SK-N-SH (cell line): Measurements from ENCODE around the gene SH2B3. TPM values are rescaled to one million over a fixed set of nuclear protein-coding genes. Genes with fewer than 3 reads are reported as not detected.
"Not testable (repeated sequence)": the region's sequence is repeated elsewhere in the genome, so short reads cannot be mapped to it uniquely, and the experiment has no call there.

Experiments
- CTCF ChIA-PET: fragments of 300-600, 350-600 bp; formaldehyde crosslinking; extraction: SDS; loops from one replicate; lab custom pipeline; 2021; lab: Yijun Ruan, JAX
- POLR2A ChIA-PET: fragments of 350-600 bp; sonication (Branson Sonifier 250); formaldehyde crosslinking; extraction: SDS; loops from one replicate; lab custom pipeline; 2020; ENCODE audit warnings: antibody characterized with exemption, inconsistent platforms; lab: Yijun Ruan, JAX
- DNase-seq: peaks from one replicate; pipeline ENCODE4 v3.0.0; 2012
- H2AFZ ChIP-seq: fragments of 200-600 bp; sonication (generic); 2 replicates; pipeline ENCODE4 v1.8.1; 2016; ENCODE audit warnings: antibody characterized with exemption, mild to moderate bottlenecking, low read depth
- H3F3A ChIP-seq: fragments of 200-600 bp; sonication (generic); replicated peaks from 2 replicates; pipeline ENCODE3; 2016; ENCODE audit warnings: antibody characterized with exemption, mild to moderate bottlenecking; ENCODE audit not compliant: insufficient read depth
- H3K27ac ChIP-seq, 2 experiments: fragments of 200-500 bp in 1 of 2; fragments of 200-600 bp in 1 of 2; sonication (Bioruptor generic) in 1 of 2; sonication (generic), shearing (Covaris generic) in 1 of 2; 2 replicates each; pipeline versions ENCODE4 v1.5.1 to v1.6.1; 2014 to 2016; ENCODE audit warnings: low read depth in 2 of 2, inconsistent platforms in 1 of 2, low read length in 1 of 2, mild to moderate bottlenecking in 1 of 2, mixed read lengths in 1 of 2
- H3K27me3 ChIP-seq: fragments of 200-600 bp; sonication (generic), shearing (Covaris generic); 2 replicates; pipeline ENCODE4 v1.6.1; 2016; ENCODE audit warnings: mixed run types; ENCODE audit not compliant: insufficient read depth
- H3K36me3 ChIP-seq, 2 experiments: fragments of 200-500 bp in 1 of 2; fragments of 200-600 bp in 1 of 2; sonication (Bioruptor generic) in 1 of 2; sonication (generic) in 1 of 2; replicated peaks in 1 of 2; 2 replicates each; pipeline versions ENCODE3 to v1.5.1; 2014 to 2016; ENCODE audit warnings: low read length in 1 of 2, mild to moderate bottlenecking in 1 of 2; ENCODE audit not compliant: insufficient read depth in 2 of 2, control insufficient read depth in 1 of 2
- H3K4me1 ChIP-seq, 2 experiments: fragments of 200-500 bp in 1 of 2; fragments of 200-600 bp in 1 of 2; sonication (Bioruptor generic) in 1 of 2; sonication (generic), shearing (Covaris generic) in 1 of 2; 2 replicates each; pipeline versions ENCODE4 v1.5.1 to v1.6.1; 2014 to 2016; ENCODE audit warnings: low read depth in 1 of 2, low read length in 1 of 2, mixed run types in 1 of 2; ENCODE audit not compliant: insufficient read depth in 2 of 2, control insufficient read depth in 1 of 2
- H3K4me2 ChIP-seq: fragments of 200-600 bp; sonication (generic), shearing (Covaris generic); 2 replicates; pipeline ENCODE4 v1.6.1; 2017; ENCODE audit warnings: mixed run types
- H3K4me3 ChIP-seq, 2 experiments: fragments of 200-500 bp in 1 of 2; fragments of 200-600 bp in 1 of 2; sonication (Bioruptor generic) in 1 of 2; sonication (generic), shearing (Covaris generic) in 1 of 2; 2 replicates each; pipeline versions ENCODE4 v1.5.1 to v1.8.1; 2014 to 2016; ENCODE audit warnings: low read depth in 2 of 2, inconsistent platforms in 1 of 2, low read length in 1 of 2, mild to moderate bottlenecking in 1 of 2, mixed read lengths in 1 of 2, moderate library complexity in 1 of 2
- H3K79me2 ChIP-seq: fragments of 200-600 bp; sonication (generic); 2 replicates; pipeline ENCODE4 v1.8.1; 2017; ENCODE audit warnings: mild to moderate bottlenecking; ENCODE audit not compliant: insufficient read depth
- H3K9ac ChIP-seq: fragments of 200-600 bp; sonication (generic); 2 replicates; pipeline ENCODE4 v1.6.1; 2017; ENCODE audit warnings: mixed run types
- H3K9me2 ChIP-seq: fragments of 200-600 bp; sonication (generic); 2 replicates; pipeline ENCODE4 v1.6.1; 2017; ENCODE audit warnings: mixed run types
- H3K9me3 ChIP-seq: fragments of 200-600 bp; sonication (generic); 2 replicates; pipeline ENCODE4 v1.6.1; 2017; ENCODE audit warnings: mixed run types, mild to moderate bottlenecking, moderate library complexity
- H4K20me1 ChIP-seq: fragments of 200-600 bp; sonication (generic); 2 replicates; pipeline ENCODE4 v1.6.1; 2017; ENCODE audit warnings: mild to moderate bottlenecking, mixed run types; ENCODE audit not compliant: insufficient read depth
- CHD2 ChIP-seq: fragments of 150-350 bp; IDR thresholded peaks from 2 replicates; pipeline ENCODE4 v1.6.1; 2018; ENCODE audit warnings: low read length; ENCODE audit not compliant: partially characterized antibody
- EP300 ChIP-seq, 2 experiments: IDR thresholded peaks; 2 replicates each; pipeline versions ENCODE4 v1.4.0 to v1.6.1; 2012; ENCODE audit warnings: borderline replicate concordance in 1 of 2, low read depth in 1 of 2, low read length in 1 of 2
- EZH2phosphoT487 ChIP-seq: fragments of 200-600 bp; sonication (generic); IDR thresholded peaks from 2 replicates; pipeline ENCODE4 v1.6.1; 2017; ENCODE audit warnings: low read depth, mixed run types, mild to moderate bottlenecking, antibody characterized with exemption, moderate library complexity, borderline replicate concordance
- GATA2 ChIP-seq: sonication (generic); formaldehyde crosslinking; IDR thresholded peaks from 2 replicates; pipeline ENCODE4 v1.5.0; 2020; ENCODE audit warnings: mild to moderate bottlenecking, missing genetic modification reagents
- MAX ChIP-seq: IDR thresholded peaks from 2 replicates; pipeline ENCODE4 v1.4.0; 2012; ENCODE audit warnings: low read depth
- MEF2A ChIP-seq: IDR thresholded peaks from 2 replicates; pipeline ENCODE4 v1.4.0; 2012; ENCODE audit warnings: low read depth, borderline replicate concordance
- MXI1 ChIP-seq: IDR thresholded peaks from 2 replicates; pipeline ENCODE4 v1.6.1; 2012; ENCODE audit warnings: mild to moderate bottlenecking, low read depth, low read length, improper control_type of control experiment
- NFIC ChIP-seq: IDR thresholded peaks from 2 replicates; pipeline ENCODE4 v1.4.0; 2012; ENCODE audit warnings: borderline replicate concordance
- RFX5 ChIP-seq: IDR thresholded peaks from 2 replicates; pipeline ENCODE4 v1.6.1; 2012; ENCODE audit warnings: mild to moderate bottlenecking, improper control_type of control experiment, low read length
- SIN3A ChIP-seq: IDR thresholded peaks from 2 replicates; pipeline ENCODE4 v1.6.1; 2012; ENCODE audit warnings: low read depth, mild to moderate bottlenecking, low read length, moderate library complexity, borderline replicate concordance
- TAF1 ChIP-seq: IDR thresholded peaks from 2 replicates; pipeline ENCODE4 v1.6.1; 2012; ENCODE audit warnings: low read depth, mild to moderate bottlenecking, low read length, moderate library complexity, borderline replicate concordance
- USF1 ChIP-seq: IDR thresholded peaks from 2 replicates; pipeline ENCODE4 v1.4.0; 2012; ENCODE audit warnings: low read depth, borderline replicate concordance
- ZBTB33 ChIP-seq: IDR thresholded peaks from 2 replicates; pipeline ENCODE4 v1.4.0; 2012; ENCODE audit warnings: low read depth, borderline replicate concordance
- WGBS: methylation state at CpG from one replicate; pipeline ENCODE4 v1.1.6; 2017; ENCODE audit warnings: low lambda C conversion rate; 5-methylcytosine and 5-hydroxymethylcytosine counted together
- polyA plus RNA-seq, 3 experiments: library from polyadenylated mRNA; depleted of rRNA; stranded (reverse); fragments of >200 nt; gene quantifications; 2 replicates each; pipeline ENCODE4 v1.2.3, GENCODE V29; 2012

Gene SH2B3
- polyA plus RNA-seq, 1 of the 3 experiments (the other 2 are of a cell fraction), result 15.6 TPM

GRCh38 chr12:111395336-111396187 lies 10.2 kb upstream of the SH2B3 start:
- no peak for DNase-seq
- POLR2A ChIA-PET, result interaction anchor here (0.6 kb wide), 1 partner anchor 705 kb away, joined by 3 read pairs; no protein-coding TSS in a partner anchor
- TF ChIP-seq EP300 (IDR thresholded peaks at IDR 0.05; ENCODE audit: borderline replicate concordance in 1 of 2, low read depth in 1 of 2, low read length in 1 of 2) (no peak), MEF2A (no peak), RFX5 (no peak), MXI1 (no peak), GATA2 (no peak), MAX (no peak)

GRCh38 chr12:111396271-111396670 lies 9.5 kb upstream of the SH2B3 start:
- not testable (repeated sequence) for H3K4me3 ChIP-seq, H3K27me3 ChIP-seq
- CTCF ChIA-PET, result interaction anchor here (0.6 to 19.6 kb wide), 52 partner anchors 9 to 1464 kb away, joined by 3 to 618 read pairs (median 6); partner anchors contain the start of gene PHETA1

More at GRCh38 chr12:111395336-111396187, 10.2 kb upstream of the SH2B3 start:
- Histone ChIP-seq H2AFZ (no peak overlapping the region), H3K27me3 (no peaks in the 10 kb centered on the region), H4K20me1 (no peaks in the 10 kb centered on the region), H3K36me3 (no peaks in the 10 kb centered on the region), H3K9me2 (no peaks in the 10 kb centered on the region), H3K9ac (no peak overlapping the region), H3K9me3 (no peaks in the 10 kb centered on the region), H3K4me1 (peaks cover 0 to 9% of the 10 kb centered on the region in 2 experiments; a peak in 2 of 4 replicates), H3K27ac (no peak overlapping the region), H3K4me3 (no peak overlapping the region), H3K79me2 (no peaks in the 10 kb centered on the region), H3F3A (peaks cover 11% of the 10 kb centered on the region), H3K4me2 (no peak overlapping the region)
- WGBS, result 84% methylated on average over 8 of the region's 8 CpGs
- CTCF ChIA-PET, result interaction anchor here (0.9 to 19.6 kb wide), 19 partner anchors 9 to 287 kb away, joined by 3 to 618 read pairs (median 12); partner anchors contain the start of gene PHETA1

GRCh38 chr12:111396726-111397445 lies 8.8 kb upstream of the SH2B3 start:
- no peaks in the 10 kb centered on the region for H3K27me3 ChIP-seq
- no peaks in the 10 kb centered on the region for H3K36me3 ChIP-seq
- whole genome bisulfite sequencing, result 7% methylated on average over 23 of the region's 34 CpGs
- no peaks in the 10 kb centered on the region for H3K9me2 ChIP-seq
- H2AFZ ChIP-seq, result peak overlapping the region; percentile 91
- peak; percentile 92 for DNase-seq
- CTCF ChIA-PET, result interaction anchor here (0.6 to 19.6 kb wide), 72 partner anchors 8 to 1463 kb away, joined by 3 to 618 read pairs (median 6); partner anchors contain the start of gene PHETA1
- peak overlapping the region; percentile 49; the same call in 1 of the 2 replicates for H3K9ac ChIP-seq
- no peak overlapping the region; a peak in 1 of 4 replicates for H3K27ac ChIP-seq
- peaks cover 11% of the 10 kb centered on the region for H3F3A ChIP-seq
- H3K4me1 ChIP-seq, result peaks cover 0 to 9% of the 10 kb centered on the region in 2 experiments; a peak in 2 of 4 replicates
- H3K79me2 ChIP-seq, result no peaks in the 10 kb centered on the region
- no peaks in the 10 kb centered on the region for H4K20me1 ChIP-seq
- no peaks in the 10 kb centered on the region for H3K9me3 ChIP-seq
- POLR2A ChIA-PET, result interaction anchor here (0.7 to 0.9 kb wide), 2 partner anchors 53 to 58 kb away, joined by 3 to 4 read pairs; no protein-coding TSS in a partner anchor
- H3K4me2 ChIP-seq, result peak overlapping the region; percentile 81
- H3K4me3 ChIP-seq, result peak overlapping the region; percentile 30 to 63
- peak; percentile 51 for TF ChIP-seq CHD2
- no peak for TF ChIP-seq USF1
- 0 out of 2 replicates have a peak, but pooled peaks have one; percentile 27 for TF ChIP-seq SIN3A
- no peak for TF ChIP-seq EZH2phosphoT487
- no peak for TF ChIP-seq TAF1
- TF ChIP-seq NFIC, result peak; percentile 74
- no peak for TF ChIP-seq GATA2
- TF ChIP-seq ZBTB33, result no peak

More at GRCh38 chr12:111396271-111396670, 9.5 kb upstream of the SH2B3 start:
- H3K9me2 ChIP-seq, H3K4me2 ChIP-seq, H3K4me1 ChIP-seq, H4K20me1 ChIP-seq, H2AFZ ChIP-seq, H3K36me3 ChIP-seq, DNase-seq, H3K79me2 ChIP-seq, H3K9me3 ChIP-seq, H3K27ac ChIP-seq, POLR2A ChIA-PET: not testable (repeated sequence)
- Histone ChIP-seq H3F3A (peaks cover 11% of the 10 kb centered on the region), H3K9ac (0 out of 2 replicates have a peak overlapping the region, but pooled peaks have one; percentile 49)
- WGBS, result 88% methylated on average over 7 of the region's 7 CpGs
